T47D (cell line): ENCODE data around the gene USP13.
A peak's percentile ranks its signal among the peaks of the same experiment; 100 is the strongest.

Experiments
- DNase-seq, 2 experiments: peaks; one replicate each; pipeline versions ENCODE4 v3.0.0 to v3.0.0-alpha.2; 2011 to 2012; ENCODE audit warnings: low read depth in 1 of 2, low spot score in 1 of 2
- JUND ChIP-seq: IDR thresholded peaks from 2 replicates; pipeline ENCODE4 v1.6.1; 2012; ENCODE audit warnings: low read depth
- in situ Hi-C: cut with HindIII; loops from 2 replicates; pipeline ENCODE4 v1.10.0; 2016; ENCODE audit warnings: low sequenced_read_pairs, low pct_unique_long_range_greater_than_20kb

USP13 gene

DNA sequence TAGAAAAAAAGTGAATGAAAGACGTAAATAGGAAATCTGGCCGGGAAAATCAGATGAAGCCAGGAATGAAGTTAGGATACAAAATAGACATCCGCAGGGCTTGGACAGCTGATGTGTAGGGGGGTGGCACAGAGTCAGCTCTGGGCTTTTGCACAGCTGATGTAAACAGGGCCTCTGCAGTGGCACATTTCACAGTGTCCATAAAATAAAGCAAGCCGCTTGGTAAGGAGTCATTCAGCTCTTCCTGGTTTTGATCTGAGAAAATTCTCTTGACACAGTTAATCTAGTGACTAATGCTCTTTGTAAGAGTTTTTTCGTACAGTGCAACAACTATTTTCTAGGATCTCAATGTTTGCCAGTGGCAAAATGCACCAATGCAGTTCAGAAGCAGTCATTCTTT lies 153.3 kb downstream of the USP13 start:
- in situ Hi-C loops, result no loop called here
- TF ChIP-seq JUND, result no peak
- no peak for DNase-seq

DNA sequence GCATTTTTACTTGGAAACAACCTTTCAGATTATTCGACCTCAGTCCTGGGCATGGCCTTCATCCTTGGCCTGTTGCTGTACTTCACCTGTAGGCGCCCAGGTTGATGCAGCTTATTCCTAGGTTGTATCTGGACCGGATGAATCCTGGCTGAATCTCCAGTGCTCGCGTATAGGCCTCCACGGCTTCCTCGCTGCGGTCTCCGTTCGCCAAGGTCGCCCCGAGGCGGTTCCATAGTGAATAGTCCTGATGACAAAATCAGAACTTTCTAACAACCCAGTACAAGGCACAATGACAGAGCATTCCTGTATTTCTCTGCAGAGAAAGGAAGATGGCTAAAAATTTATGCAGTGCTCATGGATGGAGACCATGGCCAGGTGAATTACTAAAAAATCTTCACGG lies 154.7 kb downstream of the USP13 start:
- TF ChIP-seq JUND, result no peak
- in situ Hi-C loops, result no loop called here
- no peak for DNase-seq

DNA sequence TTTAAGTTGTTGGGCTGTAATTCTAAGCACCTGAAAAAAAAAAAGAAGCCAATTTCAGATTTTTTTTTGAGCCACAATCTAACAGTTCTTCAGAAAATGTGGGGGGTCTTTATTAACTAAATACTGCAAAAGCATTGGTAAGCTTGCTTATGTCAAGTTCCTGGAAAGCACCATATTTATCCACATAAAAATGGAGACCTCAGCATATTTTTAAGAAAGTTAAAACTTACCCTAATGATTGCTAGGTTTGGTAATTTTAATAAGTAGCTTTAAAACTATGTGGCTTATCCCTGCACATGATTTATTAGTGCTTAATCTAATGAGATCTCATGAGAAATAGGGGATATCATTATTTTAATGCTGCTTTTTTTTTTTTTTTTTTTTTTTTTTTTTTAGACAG lies 156.8 kb downstream of the USP13 start:
- no peak for DNase-seq
- no peak for TF ChIP-seq JUND
- in situ Hi-C loops, result no loop called here

DNA sequence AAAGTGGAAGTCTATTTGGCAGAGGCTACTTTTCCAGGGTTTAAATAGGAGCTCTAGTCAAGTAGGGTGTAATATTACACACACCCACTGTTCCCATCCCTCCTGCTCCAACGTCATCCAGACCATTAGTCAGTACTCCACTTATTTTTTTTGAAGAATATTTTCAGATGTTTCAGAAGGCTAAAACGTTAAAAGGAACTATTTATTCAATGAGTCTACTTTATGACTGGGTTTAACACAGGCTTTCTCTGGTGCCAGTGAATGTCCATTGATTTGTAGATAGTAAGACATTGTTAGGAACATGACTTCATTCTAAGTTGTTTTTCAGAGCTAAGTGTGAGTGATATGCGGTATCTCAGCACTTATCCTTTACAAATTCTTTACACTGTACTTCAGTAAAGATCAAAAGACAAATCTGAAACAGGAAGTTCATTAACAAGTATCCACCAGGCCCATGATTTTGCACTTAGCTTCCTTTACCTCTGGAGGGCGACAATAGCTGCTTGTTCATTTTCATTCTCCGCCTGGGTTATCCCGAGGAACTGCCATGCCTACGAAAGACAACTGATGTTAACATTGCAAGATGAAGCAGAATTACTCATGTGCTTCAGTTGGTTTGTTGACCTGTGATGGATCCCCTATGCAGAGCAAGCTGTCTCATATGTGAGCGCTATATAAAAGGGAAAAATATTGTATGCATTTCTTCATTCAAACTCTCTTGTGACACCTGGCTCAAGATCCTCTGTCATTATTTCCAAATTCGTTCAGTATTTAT lies 158.7 kb downstream of the USP13 start:
- in situ Hi-C loops, result no loop called here
- no peak for TF ChIP-seq JUND
- DNase-seq, result peak; percentile 81 to 93

DNA sequence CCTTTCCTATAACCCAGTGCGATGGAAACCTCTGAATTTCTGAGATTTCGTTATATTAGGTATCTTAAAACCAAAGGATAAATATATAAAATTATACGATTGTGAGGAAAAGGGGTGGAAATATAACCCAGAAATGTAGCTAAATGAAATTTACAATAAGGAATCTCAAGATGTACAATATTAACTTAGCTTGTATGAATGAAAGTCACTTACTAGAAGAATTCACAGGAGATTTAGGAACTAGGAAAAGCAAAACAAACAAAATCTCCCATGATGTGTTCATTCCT lies 159.2 kb downstream of the USP13 start:
- no peak for TF ChIP-seq JUND
- in situ Hi-C loops, result no loop called here
- no peak for DNase-seq

DNA sequence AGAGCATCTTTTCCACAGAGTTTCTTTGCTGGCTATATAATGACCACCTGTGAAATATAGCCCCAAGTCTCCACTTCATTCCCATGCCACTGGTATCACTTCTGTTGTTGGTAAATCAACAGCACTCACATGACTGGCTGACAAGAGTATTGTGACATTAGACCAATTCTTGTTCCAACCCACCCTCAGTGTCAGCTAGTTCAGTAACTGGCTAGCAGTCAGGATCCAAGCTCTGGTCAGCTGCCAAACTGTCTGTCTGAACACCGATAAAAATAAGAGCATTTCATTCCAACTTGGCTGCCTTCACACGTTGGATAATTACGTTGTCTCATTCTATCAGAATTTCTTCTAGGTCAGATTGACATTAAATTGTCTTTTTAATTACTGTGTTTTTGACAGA lies 166.5 kb downstream of the USP13 start:
- in situ Hi-C loops, result no loop called here
- DNase-seq, result peak in 1 of 2 experiments; percentile 68
- TF ChIP-seq JUND, result no peak

DNA sequence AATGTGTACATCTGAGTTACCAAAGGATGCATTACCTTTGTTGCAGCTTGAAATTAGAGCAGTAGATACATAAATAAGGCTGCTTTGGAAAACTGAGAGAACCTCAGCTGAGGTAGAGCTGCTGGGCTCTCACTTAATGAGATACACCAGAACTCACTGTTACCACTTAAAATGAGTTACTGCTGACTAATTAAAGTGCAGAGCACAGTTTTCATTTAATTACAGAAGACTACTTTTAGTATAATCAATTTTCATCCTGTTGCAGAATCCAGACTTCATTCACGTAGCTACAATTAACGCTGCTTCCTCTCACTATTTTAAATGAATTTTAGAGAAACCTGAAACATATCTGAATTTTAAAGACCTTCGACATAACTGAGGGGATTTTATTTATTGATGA lies 169.5 kb downstream of the USP13 start:
- in situ Hi-C loops, result no loop called here
- DNase-seq, result no peak
- no peak for TF ChIP-seq JUND

DNA sequence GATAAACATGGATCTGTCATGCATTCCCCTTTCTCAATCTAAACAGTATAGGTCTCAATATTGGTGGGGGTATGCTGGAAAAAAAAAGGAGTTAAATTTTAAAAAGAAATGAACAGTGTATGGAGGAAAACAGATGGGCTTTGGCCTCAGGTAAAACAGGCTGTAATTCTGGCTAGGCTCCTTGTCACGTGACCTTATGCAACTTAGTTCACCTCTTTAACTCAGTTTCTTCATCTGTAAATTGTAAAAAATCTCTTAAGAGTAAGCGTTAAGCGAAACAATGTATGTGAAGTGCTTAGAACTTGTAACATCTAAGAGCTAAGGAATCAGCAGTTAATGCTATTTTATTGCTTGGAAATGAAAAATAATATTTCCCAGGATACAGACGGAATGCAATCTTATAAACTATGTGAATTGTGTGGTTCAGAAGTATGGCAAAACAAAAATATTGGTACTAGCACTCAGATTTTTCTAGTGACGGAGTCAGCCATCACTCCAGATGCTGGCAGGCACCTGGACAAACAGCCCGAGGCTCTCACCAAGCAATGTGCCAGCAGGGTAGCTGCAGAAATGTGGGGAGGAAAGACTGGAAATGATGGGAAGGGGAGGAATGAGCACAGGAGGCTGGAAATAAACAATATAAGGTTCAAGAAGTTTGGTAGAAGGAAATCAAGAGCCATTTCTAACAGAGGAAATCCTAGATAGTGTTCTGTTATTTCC lies 172.8 kb downstream of the USP13 start:
- in situ Hi-C loops, result no loop called here
- DNase-seq, result peak; percentile 46 to 96
- TF ChIP-seq JUND, result no peak

DNA sequence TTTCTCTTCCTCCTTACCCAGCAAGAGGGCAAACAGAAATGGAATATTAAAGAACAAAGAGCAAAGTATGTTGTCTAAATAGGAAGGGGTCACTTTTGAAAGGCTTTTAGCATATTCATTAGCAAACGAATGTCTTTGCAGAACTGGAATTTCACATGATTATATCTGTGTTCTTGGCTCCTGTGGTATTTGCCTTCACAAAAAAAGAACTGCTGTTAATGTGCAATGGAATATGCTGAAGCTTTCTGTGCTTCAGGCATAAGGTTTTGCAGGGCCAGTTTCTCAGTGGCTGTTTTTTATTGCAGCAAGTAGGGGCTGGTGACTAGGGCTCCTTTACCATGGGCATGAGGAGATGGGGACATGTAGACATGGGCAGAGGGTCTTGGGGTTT lies 173.4 kb downstream of the USP13 start:
- TF ChIP-seq JUND, result peak; percentile 92
- in situ Hi-C loops, result no loop called here

DNA sequence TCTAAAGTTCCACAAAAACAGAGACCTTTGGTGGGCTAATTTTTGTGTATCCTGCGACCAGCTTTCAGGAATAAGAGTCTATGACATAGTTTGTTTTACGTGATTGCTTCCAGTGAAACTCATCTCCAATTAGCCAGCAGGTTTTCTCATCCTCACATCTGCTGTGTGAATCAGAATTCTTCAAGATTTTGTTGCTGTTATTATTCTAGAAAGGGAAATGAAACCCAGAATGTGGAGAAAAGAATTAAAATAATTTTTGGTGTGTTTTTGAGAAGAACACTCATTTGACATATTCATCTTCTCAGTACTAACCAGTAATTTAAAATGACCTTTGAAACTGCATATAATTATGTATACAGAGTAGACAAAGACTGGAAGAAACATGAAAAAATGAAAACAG lies 175.9 kb downstream of the USP13 start:
- in situ Hi-C loops, result no loop called here
- no peak for DNase-seq
- no peak for TF ChIP-seq JUND

More for the DNA sequence above, 173.4 kb downstream of the USP13 start:
- peak; percentile 50 to 98 for DNase-seq

DNA sequence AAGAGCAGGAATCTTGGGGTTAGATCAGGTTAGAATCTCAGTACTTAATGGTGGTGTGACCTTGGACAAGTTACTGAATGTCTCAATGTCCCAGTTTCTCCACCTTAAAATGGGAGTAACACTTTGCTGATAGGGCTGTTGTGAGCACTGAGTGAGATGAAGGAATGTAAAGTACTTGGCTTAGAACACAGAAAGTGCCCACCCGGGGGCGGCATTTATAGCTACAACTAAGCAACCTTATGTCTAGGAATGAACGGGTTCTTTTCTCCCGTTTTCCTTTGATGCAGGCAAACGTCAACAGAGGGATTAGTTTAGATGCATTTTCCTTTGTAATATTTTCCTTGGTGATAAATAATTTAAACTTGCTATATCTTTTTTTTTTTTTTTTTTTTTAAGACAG lies 176.6 kb downstream of the USP13 start:
- in situ Hi-C loops, result no loop called here
- DNase-seq, result no peak

DNA sequence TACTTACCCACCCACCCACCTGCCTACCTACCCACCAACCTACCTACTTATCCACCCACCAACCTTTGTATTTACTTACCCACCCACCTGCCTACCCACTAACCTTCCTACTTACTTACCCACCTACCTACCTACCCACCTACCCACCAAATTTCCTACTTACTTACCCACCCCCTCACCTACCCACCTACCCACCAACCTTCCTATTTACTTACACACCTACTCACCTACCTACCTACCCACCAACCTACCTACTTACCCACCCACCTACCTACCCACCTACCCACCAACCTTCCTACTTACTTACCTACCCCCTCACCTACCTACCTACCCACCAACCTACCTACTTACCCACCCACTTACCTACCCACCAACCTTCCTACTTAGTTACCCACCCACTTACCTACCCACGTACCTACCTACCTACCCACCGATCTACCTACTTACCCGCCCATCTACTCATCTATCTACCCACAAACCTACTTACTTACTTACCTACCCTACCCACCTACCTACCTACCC lies 179.6 kb downstream of the USP13 start:
- no peak for DNase-seq
- TF ChIP-seq JUND, result no peak
- in situ Hi-C loops, result no loop called here

More for the DNA sequence above, 176.6 kb downstream of the USP13 start:
- TF ChIP-seq JUND, result no peak

DNA sequence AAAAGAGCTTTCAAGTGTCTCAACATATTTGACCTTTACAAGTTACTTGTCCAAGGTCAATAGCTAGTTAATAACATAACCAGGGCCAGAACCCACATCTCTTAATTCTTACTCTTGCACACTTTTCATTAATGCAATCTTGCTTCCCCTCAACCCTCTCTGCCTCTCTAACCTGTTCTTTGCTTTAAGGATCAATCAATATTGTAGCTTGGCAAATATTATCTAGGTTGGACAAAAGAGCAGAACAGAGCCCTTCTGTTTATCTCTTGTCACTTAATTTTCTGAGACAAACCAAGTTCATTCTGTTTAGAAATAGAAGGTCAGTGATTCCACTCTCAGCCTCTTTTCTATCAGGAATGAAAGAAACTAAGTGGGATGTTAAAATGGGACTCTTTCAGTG lies 180.5 kb downstream of the USP13 start:
- no peak for DNase-seq
- no peak for TF ChIP-seq JUND
- in situ Hi-C loops, result no loop called here
